ENCODE measurements around the gene CORO1C.
"Not testable (repeated sequence)": the region's sequence is repeated elsewhere in the genome, so short reads cannot be mapped to it uniquely, and the experiment has no call there.

Gene CORO1C

GRCh38 chr12:108731105-108731865 lies at the start of gene CORO1C:
TSS of gene CORO1C (minus strand) at chr12:108731518. CDS start at chr12:108701318, 30,200 bp downstream.
- DNase-seq (ENCODE audit: low read depth) = peak; percentile 91

- no peak for DNase-seq (ENCODE audit: low read depth)
Measured at GRCh38 chr12:108779998-108780688, 48.8 kb upstream of the CORO1C start.

- no peak for DNase-seq (ENCODE audit: low read depth)
Measured at GRCh38 chr12:108778053-108778452, 46.7 kb upstream of the CORO1C start.

GRCh38 chr12:108777156-108777555 lies 45.8 kb upstream of the CORO1C start:
- no peak for DNase-seq (ENCODE audit: low read depth)

- DNase-seq (ENCODE audit: low read depth) = peak; percentile 67
Measured at GRCh38 chr12:108773798-108774788, 42.8 kb upstream of the CORO1C start.

- DNase-seq (ENCODE audit: low read depth) = no peak
Measured at GRCh38 chr12:108772891-108773797, 41.8 kb upstream of the CORO1C start.

GRCh38 chr12:108772247-108772646 lies 40.9 kb upstream of the CORO1C start:
- DNase-seq (ENCODE audit: low read depth) = no peak

GRCh38 chr12:108771835-108772234 lies 40.5 kb upstream of the CORO1C start:
- not testable (repeated sequence) for DNase-seq (ENCODE audit: low read depth)

- DNase-seq (ENCODE audit: low read depth) = no peak
Measured at GRCh38 chr12:108770963-108771362, 39.6 kb upstream of the CORO1C start.

- DNase-seq (ENCODE audit: low read depth) = no peak
Measured at GRCh38 chr12:108770269-108770829, 39.0 kb upstream of the CORO1C start.

- no peak for DNase-seq (ENCODE audit: low read depth)
Measured at GRCh38 chr12:108768591-108769500, 37.5 kb upstream of the CORO1C start.

- no peak for DNase-seq (ENCODE audit: low read depth)
Measured at GRCh38 chr12:108766294-108766693, 35.0 kb upstream of the CORO1C start.

GRCh38 chr12:108765289-108765764 lies 34.0 kb upstream of the CORO1C start:
- DNase-seq (ENCODE audit: low read depth) = no peak

- DNase-seq (ENCODE audit: low read depth) = no peak
Measured at GRCh38 chr12:108764540-108765288, 33.4 kb upstream of the CORO1C start.

GRCh38 chr12:108761226-108761625 lies 29.9 kb upstream of the CORO1C start:
- DNase-seq (ENCODE audit: low read depth) = no peak

GRCh38 chr12:108759924-108760323 lies 28.6 kb upstream of the CORO1C start:
- no peak for DNase-seq (ENCODE audit: low read depth)

- DNase-seq (ENCODE audit: low read depth) = no peak
Measured at GRCh38 chr12:108757856-108758255, 26.5 kb upstream of the CORO1C start.

GRCh38 chr12:108756421-108756820 lies 25.1 kb upstream of the CORO1C start:
- no peak for DNase-seq (ENCODE audit: low read depth)

- DNase-seq (ENCODE audit: low read depth) = no peak
Measured at GRCh38 chr12:108755481-108755880, 24.2 kb upstream of the CORO1C start.

Measured in GM04504 (cell line).